8988T (cell line): ENCODE data around the gene EXOC3L1.

ENCODE experiments used
- DNase-seq: peaks from one replicate; pipeline ENCODE4 v3.0.0; 2011

Gene EXOC3L1

DNA sequence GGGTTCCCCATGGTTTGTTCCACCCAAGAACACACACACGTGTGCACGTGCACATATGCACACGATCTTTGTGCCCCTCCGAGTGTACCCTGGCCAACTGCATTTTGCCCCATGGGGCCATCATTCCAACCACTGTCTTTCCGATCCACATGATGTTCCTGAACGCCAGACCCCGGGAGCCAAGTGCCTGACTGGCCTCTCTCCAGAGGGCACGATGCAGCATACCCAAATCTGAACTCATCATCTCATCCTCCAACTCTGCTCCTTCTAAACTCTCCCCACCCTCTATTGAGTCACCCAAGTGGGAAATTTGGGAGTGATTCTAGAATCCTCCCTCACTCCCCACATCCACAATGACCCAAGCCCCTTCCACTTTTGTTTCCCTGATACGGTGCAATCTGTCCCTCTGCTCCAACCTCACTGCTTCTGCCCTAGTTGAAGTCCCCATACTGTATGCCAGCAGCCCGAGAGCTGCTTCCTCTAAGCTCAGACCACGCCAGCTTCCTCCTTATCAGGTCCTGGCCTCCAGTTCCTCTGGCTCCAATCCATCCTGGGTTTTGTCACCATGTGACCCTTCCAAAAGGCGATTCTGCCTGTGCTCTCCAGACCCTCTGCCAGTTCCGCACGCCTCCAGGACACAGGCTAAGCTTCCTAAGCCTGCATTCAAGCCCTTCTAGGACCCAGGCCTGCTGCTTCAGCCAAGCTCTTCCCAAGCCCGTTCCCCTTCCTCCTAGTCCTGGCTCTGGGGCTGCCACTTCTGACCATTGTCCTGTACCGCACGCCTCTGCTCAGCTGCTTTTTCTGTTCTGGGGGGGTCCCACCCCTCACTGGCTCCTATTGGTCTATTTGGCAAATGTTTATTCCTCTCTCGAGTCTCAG, 26.9 kb upstream of the EXOC3L1 start:
- DNase-seq, result no peak

DNA sequence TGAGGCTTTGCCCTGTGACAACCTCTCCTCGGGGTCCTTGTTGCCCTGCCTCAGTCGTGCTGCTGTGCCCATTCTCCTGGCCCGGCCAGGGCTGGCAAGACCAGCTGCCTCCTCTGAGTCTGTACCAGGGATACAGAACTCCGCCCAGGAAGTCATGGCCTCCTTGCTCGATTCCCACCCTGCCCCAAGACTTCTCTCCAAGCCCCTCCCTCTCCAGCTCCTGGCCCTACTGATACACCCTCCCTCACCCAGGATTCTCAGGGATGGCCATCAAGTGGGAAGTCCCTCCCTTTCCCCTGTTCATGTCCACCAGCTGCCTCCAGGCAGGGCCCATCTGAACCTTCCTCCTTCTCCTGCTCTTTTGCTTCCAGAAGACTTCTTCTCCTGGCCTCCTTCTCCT, 25.8 kb upstream of the EXOC3L1 start:
- no peak for DNase-seq

DNA sequence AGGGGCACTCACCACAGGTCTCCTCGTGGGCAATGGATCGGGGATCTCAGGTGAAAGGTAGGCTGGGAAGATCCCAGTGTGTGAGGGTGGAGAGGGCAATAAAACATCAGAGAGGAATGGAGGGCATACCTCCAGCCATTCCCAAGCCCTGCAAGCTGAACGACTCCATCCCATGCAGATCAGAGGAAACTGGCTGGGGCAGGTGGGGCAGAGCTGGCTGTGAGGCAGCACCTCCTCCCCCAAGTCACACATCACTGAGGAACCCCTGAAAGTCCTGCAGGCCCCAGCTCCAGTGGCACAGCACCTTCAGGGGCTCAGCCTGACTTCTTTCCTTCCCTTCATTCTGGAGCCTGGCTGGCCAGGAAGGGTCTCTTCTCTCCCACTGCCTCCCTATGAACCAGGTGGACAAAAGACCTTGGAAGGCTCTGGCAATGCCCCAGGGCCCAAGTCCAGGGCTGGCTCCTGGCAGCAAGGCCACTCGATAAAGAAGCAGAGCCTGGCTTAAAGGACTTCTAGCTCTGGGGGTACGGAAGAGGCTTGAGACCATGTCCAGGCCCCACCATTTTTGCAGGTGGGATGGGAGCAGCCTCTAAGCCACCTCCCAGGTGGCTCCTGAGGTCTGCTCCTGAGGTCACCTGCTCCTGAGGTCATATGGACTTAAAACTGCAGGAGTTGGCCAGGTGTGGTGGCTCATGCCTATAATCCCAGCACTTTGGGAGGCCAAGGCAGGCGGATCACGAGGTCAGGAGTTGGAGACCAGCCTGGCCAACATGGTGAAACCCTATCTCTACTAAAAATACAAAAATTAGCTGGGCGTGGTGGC, 23.5 kb upstream of the EXOC3L1 start:
- DNase-seq, result no peak

DNA sequence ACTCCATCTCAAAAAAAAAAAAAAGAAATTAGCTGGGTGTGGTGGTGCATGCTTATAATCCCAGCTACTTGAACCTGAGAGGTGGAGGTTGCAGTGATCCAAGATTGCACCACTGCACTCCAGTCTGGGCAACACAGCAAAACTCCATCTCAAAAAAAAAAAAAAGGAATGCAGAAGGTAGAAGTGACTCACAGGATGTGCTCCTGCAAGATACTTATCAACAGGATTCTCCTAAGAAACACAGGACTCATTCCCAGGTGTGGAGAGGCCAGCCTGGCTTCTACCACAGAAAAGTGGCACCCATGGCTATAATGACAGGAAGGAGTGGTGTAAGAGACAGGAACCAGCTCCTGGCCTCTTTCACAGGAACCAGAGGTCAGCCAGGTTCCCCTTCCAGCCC, 22.8 kb upstream of the EXOC3L1 start:
- no peak for DNase-seq

DNA sequence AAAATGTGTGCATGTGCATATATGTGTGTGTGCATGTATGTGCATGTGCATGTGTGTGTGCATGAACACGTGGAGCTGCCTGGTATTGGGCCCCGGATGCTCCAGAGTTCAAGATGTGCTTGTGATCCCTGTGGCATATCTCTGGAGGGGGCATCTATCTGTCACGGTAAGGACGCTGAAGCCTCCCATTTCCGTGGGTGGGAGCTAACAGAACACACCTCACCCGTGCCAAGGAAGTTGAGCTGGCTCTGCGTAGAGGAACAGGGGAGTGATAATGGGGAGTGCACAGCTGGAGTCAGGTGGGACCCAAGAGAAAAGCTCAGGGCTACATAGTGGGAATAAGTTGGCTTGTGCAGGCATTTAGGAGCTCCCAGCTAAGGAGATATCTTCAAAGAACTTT, 21.7 kb upstream of the EXOC3L1 start:
- no peak for DNase-seq

DNA sequence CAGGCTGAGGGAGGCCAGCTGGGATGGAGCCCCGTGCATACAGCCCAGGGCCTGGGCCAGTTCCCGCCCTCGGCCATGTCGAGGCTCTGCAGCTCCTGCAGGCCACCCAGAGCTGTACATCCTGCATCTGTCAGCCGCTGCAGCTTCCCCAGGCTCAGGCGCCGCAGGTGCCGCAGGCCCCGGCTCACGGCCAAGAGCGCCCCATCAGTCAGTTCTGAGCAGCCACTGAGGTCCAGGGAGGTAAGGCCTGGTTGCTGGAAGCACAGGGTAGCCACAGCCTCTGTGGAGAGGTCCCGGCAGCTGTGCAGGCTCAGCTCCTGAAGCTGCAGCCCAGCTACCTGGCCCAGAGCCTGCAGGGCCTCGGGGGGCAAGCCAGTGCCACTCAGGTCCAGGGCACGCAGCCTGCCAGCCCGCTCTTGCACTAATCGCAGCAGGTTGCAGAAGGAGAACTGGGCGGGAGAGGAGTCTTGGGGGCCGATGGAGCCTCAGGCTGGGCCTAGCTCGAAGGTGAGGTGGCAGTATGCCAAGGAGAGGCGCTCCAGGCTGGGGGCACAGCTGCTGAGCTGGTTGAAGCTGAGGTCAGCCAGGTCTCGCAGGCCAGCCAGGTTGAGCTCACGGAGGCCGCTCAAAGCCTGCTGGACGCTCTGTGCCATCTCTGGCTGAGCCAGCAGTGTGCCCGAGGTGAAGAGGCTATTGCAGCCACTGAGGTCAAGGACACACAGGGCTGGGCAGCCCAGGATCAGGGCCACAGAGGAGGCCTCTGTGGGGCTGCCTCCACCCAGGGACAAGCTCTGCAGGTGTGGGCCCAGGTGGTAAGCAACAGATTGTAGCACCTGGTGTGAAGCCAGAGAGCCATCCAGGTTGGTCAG, 20.4 kb upstream of the EXOC3L1 start:
- no peak for DNase-seq

DNA sequence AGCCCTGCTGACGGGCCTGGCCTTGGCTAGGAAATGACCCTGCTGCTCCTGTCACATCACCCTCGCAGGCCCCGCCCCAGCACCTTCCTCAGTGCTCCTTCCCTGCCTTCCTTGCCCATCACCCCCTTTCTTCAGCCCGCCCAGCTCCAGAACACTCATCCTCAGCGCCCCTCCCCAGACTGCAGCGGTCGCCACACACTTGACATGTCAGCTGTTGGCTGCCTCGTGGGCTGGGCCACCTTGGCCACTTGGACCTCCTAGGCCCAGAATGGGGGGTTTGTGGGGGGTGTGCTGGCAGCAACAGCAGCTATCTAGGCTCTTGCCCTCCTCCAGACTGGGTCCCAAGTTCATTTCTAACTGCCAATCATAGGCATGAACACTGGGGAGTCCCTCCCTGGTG, 19.6 kb upstream of the EXOC3L1 start:
- DNase-seq, result no peak

DNA sequence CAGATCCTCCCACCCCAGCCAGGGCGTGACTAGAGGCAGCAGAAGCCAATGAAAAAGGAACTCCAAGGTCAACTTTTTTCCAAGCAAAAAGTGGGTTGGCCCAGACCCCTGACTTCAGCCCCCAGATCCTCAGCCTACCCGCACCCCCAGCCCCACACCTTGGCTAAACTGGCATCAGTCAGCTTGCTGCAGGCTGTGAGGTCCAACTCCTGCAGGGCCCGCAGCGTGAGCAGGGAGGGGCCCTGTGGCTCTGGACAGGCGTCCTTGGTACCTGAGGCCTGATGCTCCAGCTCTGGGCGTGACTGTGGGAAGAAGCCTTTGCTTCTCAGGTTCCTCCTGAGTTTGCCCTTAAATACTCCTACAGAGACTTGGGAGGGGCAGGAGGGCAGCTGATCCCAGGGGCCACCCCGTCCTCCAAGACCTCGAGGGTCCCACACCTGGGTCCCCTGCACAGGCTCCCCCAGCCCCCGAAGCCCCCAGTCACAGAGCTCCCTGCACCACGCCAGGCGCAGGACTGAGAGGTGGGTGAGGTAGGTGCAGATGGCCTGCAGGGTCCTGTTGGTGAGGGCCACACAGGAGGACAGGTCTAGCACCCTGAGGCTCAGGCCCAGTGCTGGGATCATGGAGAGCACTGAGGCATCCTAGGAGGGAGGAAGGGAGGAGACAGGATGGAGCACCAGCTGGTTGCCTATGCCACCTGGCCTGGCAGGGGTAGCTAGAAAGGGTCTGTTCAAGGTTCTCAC, 18.4 kb upstream of the EXOC3L1 start:
- no peak for DNase-seq

DNA sequence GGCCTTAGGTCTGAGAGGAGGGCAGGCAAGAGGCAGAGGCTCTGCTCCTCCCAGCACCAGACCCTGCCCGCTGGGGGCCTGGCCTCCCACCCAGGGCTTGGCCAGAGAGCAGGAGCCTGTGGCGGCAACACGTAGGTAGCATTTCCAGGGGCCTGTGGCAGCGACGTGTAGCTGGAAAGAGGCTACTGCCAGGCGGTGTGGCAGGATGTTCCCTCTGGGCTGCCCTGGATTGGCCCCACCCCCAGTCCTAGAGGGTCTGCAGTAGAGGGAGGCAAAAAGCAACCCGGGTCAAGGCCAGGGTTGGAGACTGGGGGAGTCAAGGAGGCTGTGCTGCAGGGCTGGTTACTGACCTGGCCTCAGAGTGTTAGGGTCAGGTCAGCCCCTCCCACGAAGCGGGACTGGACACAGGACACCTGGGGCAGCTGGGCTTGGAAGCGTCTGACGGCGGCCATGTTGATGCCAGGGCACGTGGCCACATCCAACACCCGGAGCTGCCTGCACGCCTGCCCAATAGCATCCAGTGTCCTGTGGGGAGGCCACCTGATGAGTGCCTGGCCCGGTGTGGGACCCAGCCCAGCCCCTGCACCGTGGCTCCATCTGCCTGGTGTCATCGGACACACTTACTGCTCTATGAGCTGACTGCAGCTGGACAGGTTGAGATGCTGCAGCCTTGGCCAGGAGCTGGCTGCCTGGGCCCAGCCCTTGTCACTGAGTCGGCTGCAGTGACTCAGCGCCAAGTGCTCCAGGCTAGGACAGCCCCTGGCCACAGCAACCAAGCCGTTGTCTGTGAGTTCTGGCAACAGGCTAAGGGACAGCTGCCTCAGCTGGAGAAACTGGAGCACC, 17.5 kb upstream of the EXOC3L1 start:
- DNase-seq, result no peak

DNA sequence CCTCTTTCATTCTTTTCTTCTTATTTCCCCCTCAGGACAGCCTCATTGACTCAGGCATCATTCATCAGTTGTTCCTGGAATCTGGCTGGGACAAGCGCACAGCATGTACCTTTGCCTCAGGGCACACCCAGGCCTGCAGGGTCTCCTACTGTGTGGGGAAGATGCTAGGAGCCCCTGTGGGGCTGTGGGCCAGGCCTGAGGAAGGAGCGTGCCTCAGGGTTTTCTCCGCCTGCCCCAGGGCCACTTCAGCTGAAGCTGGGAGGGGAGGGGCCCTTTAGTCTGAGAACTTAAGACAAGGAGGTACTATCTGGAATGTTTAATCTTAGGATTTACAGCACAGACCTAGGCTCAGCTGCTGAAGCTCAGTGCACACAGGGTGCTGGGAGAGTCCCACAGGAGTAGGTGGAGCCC, 16.9 kb upstream of the EXOC3L1 start:
- no peak for DNase-seq

DNA sequence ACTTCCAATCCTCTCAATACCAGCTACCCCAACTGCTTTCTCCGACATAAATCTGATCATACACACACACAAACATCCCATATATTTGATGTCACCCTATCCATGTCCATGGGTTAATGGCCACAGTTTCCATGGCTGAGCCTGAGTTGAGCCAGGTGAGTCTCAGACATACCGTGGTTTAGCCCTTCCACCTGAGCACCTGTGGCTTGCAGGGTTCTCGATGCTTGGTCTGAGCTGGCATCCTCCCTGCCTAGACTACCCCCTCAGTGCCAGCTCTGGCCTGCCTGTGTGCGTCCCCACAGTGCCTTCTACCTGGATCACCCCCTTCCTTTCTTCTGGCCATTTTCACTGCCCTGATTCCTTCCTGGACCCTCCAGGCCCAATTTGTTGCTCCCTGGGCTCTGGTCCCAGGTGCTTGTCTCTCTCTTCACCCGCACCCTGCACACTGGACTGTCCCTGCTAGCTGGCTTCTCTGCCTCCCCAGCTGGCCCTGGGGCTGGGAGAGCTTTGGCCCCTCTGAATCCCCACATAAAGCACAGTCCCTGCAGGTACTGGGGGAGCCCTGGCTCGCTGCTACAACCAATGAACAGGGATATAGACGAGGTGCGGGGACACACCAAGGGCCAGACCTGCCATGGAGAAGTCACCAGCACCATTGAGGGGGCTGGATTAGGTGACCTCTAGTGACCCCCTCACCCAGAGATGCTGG, 16.3 kb upstream of the EXOC3L1 start:
- no peak for DNase-seq

DNA sequence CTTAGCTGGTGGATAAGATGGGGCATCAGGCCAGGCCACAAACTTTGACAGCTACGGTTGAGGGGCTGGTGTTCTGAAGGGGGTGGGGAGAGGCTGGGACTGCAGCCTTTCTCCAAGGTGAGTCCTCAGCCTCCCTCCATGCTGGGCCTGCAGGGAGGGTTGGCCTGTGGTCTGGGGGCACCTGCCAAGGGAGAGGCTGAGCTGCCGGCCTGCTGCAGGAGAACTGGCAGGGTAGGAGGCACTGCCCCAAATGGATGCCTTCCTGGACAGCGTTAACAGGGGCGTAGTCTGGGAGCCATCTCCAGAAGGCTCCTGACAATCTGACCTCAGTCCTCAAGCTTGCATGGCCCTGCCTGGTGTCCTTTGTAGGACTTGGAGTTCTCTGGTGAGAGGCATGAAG, 14.1 kb upstream of the EXOC3L1 start:
- no peak for DNase-seq

DNA sequence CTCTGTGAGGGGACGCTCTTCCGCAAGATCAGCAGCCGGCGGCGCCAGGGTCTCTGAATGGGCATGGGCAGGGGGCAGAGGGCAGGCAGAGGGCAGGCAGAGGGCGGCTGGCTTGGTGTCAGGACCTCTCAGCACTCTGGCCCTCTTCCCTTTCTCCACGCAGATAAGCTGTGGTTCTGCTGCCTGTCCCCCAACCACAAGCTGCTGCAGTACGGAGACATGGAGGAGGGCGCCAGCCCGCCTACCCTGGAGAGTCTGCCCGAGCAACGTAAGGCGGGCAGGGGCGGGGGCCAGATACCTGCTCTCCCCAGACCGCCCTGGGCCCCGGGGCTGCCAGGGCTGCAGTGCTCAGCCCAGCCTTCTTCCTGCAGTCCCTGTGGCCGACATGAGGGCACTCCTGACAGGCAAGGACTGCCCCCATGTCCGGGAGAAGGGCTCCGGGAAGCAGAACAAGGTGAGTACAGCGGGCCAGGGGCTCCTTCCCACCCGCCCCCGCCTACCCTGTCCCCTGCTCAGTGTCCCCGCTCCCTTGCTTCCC, 13.1 kb upstream of the EXOC3L1 start:
- DNase-seq, result no peak

DNA sequence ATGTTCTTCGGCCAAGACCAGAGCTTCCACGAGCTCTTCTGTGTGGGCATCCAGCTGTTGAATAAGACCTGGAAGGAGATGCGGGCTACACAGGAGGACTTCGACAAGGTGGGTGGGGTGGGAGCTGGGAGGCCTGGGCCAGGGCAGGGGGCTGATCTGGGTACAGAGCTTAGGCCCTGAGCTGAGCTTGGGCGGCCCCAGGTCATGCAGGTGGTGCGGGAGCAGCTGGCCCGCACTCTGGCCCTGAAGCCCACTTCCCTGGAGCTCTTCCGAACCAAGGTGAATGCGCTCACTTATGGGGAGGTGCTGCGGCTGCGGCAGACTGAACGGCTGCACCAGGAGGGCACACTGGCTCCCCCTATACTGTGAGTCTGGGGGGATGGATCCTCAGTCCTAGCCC, 12.5 kb upstream of the EXOC3L1 start:
- DNase-seq, result no peak

DNA sequence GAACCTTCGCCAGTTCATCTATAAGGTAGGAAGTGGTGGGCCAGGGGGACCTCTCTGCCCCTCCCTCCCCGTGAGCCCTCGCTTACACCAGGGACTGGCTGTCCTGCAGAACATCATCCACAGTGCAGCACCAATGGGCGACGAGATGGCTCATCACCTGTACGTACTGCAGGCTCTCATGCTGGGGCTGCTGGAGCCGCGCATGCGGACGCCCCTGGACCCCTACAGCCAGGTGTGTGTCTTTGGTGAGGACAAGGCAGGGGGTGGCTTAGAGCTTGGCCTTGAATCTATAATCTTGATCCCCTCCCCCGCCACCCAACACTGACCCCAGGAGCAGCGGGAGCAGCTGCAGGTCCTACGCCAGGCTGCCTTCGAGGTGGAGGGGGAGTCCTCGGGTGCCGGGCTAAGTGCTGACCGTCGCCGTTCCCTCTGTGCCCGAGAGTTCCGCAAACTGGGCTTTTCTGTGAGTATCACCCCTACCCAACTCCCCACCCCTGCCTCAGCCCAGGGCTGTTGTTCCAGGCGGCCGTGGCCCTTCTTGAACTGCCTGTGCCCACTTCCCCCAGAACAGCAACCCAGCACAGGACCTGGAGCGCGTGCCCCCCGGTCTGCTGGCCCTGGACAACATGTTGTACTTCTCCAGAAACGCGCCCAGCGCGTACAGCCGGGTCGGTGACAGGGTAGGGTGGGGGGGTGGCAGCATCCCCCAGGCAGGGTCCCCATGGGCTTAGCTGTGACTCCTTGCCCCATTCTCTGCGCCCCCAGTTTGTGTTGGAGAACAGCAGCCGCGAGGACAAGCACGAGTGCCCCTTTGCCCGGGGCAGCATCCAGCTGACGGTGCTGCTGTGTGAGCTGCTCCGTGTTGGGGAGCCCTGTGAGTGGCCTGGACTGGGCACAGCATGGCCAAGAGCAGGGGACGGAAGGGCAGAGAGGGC, 11.7 kb upstream of the EXOC3L1 start:
- DNase-seq, result no peak

DNA sequence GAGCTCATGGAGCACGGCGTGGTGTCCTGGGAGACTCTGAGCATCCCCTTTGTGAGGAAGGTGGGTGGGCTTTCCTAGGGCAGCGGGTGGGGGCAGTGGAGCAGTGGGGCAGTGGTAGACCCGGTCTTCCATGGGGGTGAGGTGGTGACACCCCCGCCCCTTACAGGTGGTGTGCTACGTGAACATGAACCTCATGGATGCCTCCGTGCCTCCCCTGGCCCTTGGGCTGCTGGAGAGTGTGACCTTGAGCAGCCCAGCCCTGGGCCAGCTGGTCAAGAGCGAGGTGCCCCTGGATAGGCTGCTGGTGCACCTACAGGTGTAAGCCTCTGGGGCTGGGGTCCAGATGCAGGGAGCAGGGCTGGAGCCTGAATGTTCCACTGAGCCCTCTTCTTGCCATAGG, 10.6 kb upstream of the EXOC3L1 start:
- DNase-seq, result no peak

DNA sequence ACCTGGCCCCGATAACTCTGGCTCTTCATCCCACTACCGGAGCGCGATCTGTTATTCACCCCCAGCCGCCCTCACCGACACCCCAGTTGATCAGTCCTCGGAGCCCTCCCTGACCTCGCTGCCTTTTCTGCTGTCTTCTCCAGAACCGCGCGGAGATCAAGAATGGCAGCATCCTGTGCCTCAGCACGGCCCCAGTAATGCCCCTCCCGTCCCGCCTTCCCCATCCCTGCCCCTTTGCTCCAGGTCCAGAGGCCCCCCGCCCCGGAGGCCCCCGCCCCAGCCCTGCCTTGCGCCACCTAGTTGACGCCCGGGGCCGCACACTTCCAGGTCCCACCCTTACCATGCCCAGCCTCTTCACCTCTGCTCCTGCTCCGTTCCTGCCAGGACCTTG, 9.9 kb upstream of the EXOC3L1 start:
- no peak for DNase-seq

DNA sequence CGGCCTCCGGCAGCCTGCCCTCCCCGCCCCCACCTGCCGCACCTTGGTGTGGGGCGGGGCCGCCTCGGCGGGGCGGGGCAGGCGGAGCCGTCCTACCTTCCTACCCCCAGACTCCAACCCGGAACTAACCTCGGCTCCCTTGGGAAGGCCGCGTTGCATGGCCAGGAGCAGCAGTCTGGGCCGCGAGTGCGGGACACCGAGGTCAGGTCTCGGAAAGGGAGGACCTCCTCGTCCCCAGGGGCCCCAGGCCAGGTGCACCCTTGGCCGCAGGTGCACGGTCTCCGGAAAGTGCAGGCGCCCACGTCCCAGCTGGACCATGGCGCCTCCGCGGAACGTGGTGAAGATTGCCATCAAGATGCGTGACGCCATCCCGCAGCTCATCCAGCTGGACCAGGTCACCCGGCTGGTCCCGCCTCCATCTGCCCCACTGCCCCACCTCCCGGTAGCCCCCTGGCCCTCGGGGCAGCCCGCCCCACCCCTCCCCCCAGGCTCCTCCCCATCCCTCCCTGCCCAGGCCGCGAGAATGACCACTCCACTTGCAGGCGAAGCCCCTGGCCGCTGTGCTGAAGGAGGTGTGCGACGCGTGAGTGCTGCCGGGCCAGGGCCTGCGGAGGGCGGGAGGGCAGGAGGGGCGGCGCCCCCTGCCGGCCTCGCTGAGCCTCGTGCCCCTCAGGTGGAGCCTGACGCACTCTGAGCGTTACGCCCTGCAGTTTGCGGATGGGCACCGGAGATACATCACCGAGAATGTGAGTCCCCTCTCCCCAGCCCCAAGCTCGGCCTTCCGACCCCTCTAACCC, 9.3 kb upstream of the EXOC3L1 start, which contains the start of gene ELMO3:
TSS of gene ELMO3 (plus strand) at position 121 of the 797 bp plus-strand sequence. CDS start at position 317, 196 bp downstream.
- no peak for DNase-seq
